Endometrial microvascular endothelial cells (primary cell): Measurements from ENCODE around the gene FAM107A. TPM values are rescaled to one million over a fixed set of nuclear protein-coding genes. Genes with fewer than 3 reads are reported as not detected.

Experiments used
- in situ Hi-C: cut with HindIII; loops from 2 replicates; pipeline ENCODE4 v1.10.0; 2017; ENCODE audit warnings: low sequenced_read_pairs, low pct_unique_long_range_greater_than_20kb; ENCODE audit errors: inconsistent ontology term
- total RNA-seq: library from RNA; depleted of rRNA; stranded (reverse); fragments of >200 nt; gene quantifications from one replicate; pipeline ENCODE4 v1.2.3, GENCODE V29; 2015; ENCODE audit errors: inconsistent ontology term

FAM107A gene
- total RNA-seq, 1 donor from 2014 or later, result 150 TPM

- in situ Hi-C loops, result no loop called here
Observed at GRCh38 chr3:58524326-58524888, 52.8 kb downstream of the FAM107A start.

- in situ Hi-C loops, result no loop called here
Observed at GRCh38 chr3:58522759-58523425, 54.3 kb downstream of the FAM107A start.

- in situ Hi-C loops, result no loop called here
Observed at GRCh38 chr3:58521917-58522631, 55.1 kb downstream of the FAM107A start.

GRCh38 chr3:58521336-58521670 lies 55.9 kb downstream of the FAM107A start:
- in situ Hi-C loops, result no loop called here

- in situ Hi-C loops, result no loop called here
Observed at GRCh38 chr3:58520403-58521335, 56.5 kb downstream of the FAM107A start.

GRCh38 chr3:58519668-58520402 lies 57.4 kb downstream of the FAM107A start:
- in situ Hi-C loops, result no loop called here

- in situ Hi-C loops, result no loop called here
Observed at GRCh38 chr3:58518291-58518789, 58.9 kb downstream of the FAM107A start.

GRCh38 chr3:58514405-58514804 lies 62.8 kb downstream of the FAM107A start:
- in situ Hi-C loops, result no loop called here

Other genes with a start within 250 kb of the FAM107A start
- 16.0 TPM for gene PXK, start 244.5 kb downstream of the FAM107A start, total RNA-seq
- 98.7 TPM for gene PDHB, start 143.6 kb downstream of the FAM107A start, total RNA-seq
- gene KCTD6, start 85.3 kb downstream of the FAM107A start, total RNA-seq, result 8.1 TPM
- gene ACOX2, start 40.2 kb downstream of the FAM107A start, total RNA-seq, result 4.3 TPM
- not detected for gene FAM3D, start 89.4 kb upstream of the FAM107A start, total RNA-seq